H1 (cell line): ENCODE data around the gene ABCC2. TPM values are rescaled to one million over a fixed set of nuclear protein-coding genes. Genes with fewer than 3 reads are reported as not detected.

Source experiments
- CTCF ChIA-PET: fragments of 300-600 bp; sonication (Branson Sonifier 250); formaldehyde crosslinking; loops from one replicate; lab custom pipeline; 2021; ENCODE audit not compliant: partially characterized antibody; lab: Charles Lee
- POLR2A ChIA-PET: fragments of 300-600 bp; sonication (Branson Sonifier 250); formaldehyde crosslinking; loops from one replicate; lab custom pipeline; 2021; ENCODE audit warnings: inconsistent platforms; ENCODE audit not compliant: partially characterized antibody; lab: Charles Lee
- DNase-seq, 2 experiments: peaks; one replicate each; pipeline versions ENCODE4 v3.0.0 to v3.0.0-alpha.2; 2010 to 2022; ENCODE audit warnings: low spot score in 2 of 2, low read depth in 1 of 2, mixed read lengths in 1 of 2
- FAIRE-seq: peaks from 2 replicates; lab custom pipeline; 2011; peaks lifted over from hg19 to GRCh38; lab: Jason Lieb, UNC
- H2AFZ ChIP-seq: 2 replicates; pipeline ENCODE4 v1.8.1; 2012; ENCODE audit warnings: low read length, inconsistent platforms
- H2AK5ac ChIP-seq: 2 replicates; pipeline ENCODE4 v1.6.1; 2013; ENCODE audit warnings: low read depth, low read length
- H2BK120ac ChIP-seq: replicated peaks from 2 replicates; pipeline ENCODE3; 2013; ENCODE audit warnings: low read depth, low read length, inconsistent platforms
- H2BK12ac ChIP-seq: 2 replicates; pipeline ENCODE4 v1.6.1; 2013; ENCODE audit warnings: low read depth, low read length
- H2BK15ac ChIP-seq: 2 replicates; pipeline ENCODE4 v1.6.1; 2013; ENCODE audit warnings: low read length
- H2BK20ac ChIP-seq: 2 replicates; pipeline ENCODE4 v1.6.1; 2013; ENCODE audit warnings: low read length
- H2BK5ac ChIP-seq: 2 replicates; pipeline ENCODE4 v1.6.1; 2013; ENCODE audit warnings: low read depth, low read length
- H3K14ac ChIP-seq: 2 replicates; pipeline ENCODE4 v1.6.1; 2013; ENCODE audit warnings: inconsistent platforms; ENCODE audit not compliant: insufficient read length
- H3K18ac ChIP-seq: 2 replicates; pipeline ENCODE4 v1.6.1; 2013; ENCODE audit warnings: low read length; ENCODE audit errors: extremely low read depth
- H3K23ac ChIP-seq: 2 replicates; pipeline ENCODE4 v1.6.1; 2013; ENCODE audit warnings: inconsistent platforms; ENCODE audit not compliant: insufficient read length
- H3K23me2 ChIP-seq: 2 replicates; pipeline ENCODE4 v1.6.1; 2013; ENCODE audit warnings: low read depth, low read length
- H3K27ac ChIP-seq: 2 replicates; pipeline ENCODE4 v1.6.1; 2011; ENCODE audit warnings: low read depth, low read length, inconsistent platforms
- H3K27me3 ChIP-seq, 4 experiments: replicated peaks in 1 of 4; 1 replicate in 1 of 4; 2 replicates in 3 of 4; pipeline versions ENCODE4 v1.6.1 to v1.8.1; 2011 to 2013; ENCODE audit warnings: low read length in 3 of 4, mild to moderate bottlenecking in 3 of 4, inconsistent platforms in 2 of 4, mixed read lengths in 2 of 4, moderate library complexity in 1 of 4; ENCODE audit not compliant: control insufficient read depth in 3 of 4, insufficient read depth in 3 of 4; ENCODE audit errors: extremely low read depth in 1 of 4
- H3K36me3 ChIP-seq, 4 experiments: 2 replicates each; pipeline versions ENCODE4 v1.6.1 to v1.8.1; 2011 to 2013; ENCODE audit warnings: mild to moderate bottlenecking in 4 of 4, low read length in 3 of 4, moderate library complexity in 2 of 4, control low read depth in 1 of 4, inconsistent platforms in 1 of 4; ENCODE audit not compliant: insufficient read depth in 4 of 4, control insufficient read depth in 2 of 4
- H3K4ac ChIP-seq: replicated peaks from 2 replicates; pipeline ENCODE3; 2013; ENCODE audit warnings: low read length, low read depth, mixed read lengths, inconsistent platforms; ENCODE audit not compliant: insufficient read length
- H3K4me1 ChIP-seq, 4 experiments: replicated peaks in 1 of 4; 1 replicate in 1 of 4; 2 replicates in 3 of 4; pipeline versions ENCODE4 v1.6.1 to v1.8.1; 2011 to 2013; ENCODE audit warnings: low read length in 3 of 4, inconsistent platforms in 2 of 4, mixed read lengths in 1 of 4; ENCODE audit not compliant: insufficient read depth in 4 of 4, control insufficient read depth in 3 of 4
- H3K4me2 ChIP-seq, 2 experiments: 2 replicates each; pipeline versions ENCODE4 v1.6.1 to v1.8.1; 2011 to 2013; ENCODE audit warnings: low read depth in 2 of 2, low read length in 2 of 2, control low read depth in 1 of 2, inconsistent platforms in 1 of 2, mild to moderate bottlenecking in 1 of 2; ENCODE audit not compliant: insufficient read depth in 1 of 2
- H3K4me3 ChIP-seq, 4 experiments: fragments of 200-600, 300-600 bp in 1 of 4; sonication (generic), shearing (Covaris generic), sonication (Bioruptor Twin) in 1 of 4; 2 replicates each; pipeline versions ENCODE4 v1.5.1 to v1.8.1; 2011 to 2016; ENCODE audit warnings: low read length in 4 of 4, low read depth in 3 of 4, control low read depth in 2 of 4, inconsistent platforms in 2 of 4, mild to moderate bottlenecking in 2 of 4, mixed read lengths in 1 of 4, moderate library complexity in 1 of 4; ENCODE audit not compliant: insufficient read depth in 2 of 4; ENCODE audit errors: extremely low read depth in 1 of 4
- H3K56ac ChIP-seq: replicated peaks from 2 replicates; pipeline ENCODE3; 2013; ENCODE audit warnings: low read depth, mild to moderate bottlenecking, mixed read lengths, low read length, inconsistent platforms; ENCODE audit not compliant: insufficient read length
- H3K79me1 ChIP-seq: 2 replicates; pipeline ENCODE4 v1.6.1; 2013; ENCODE audit warnings: low read depth, low read length, control low read depth
- H3K79me2 ChIP-seq, 2 experiments: 2 replicates each; pipeline versions ENCODE4 v1.6.1 to v1.8.1; 2012 to 2013; ENCODE audit warnings: low read length in 2 of 2, mild to moderate bottlenecking in 2 of 2, inconsistent platforms in 1 of 2; ENCODE audit not compliant: insufficient read depth in 2 of 2, control insufficient read depth in 1 of 2
- H3K9ac ChIP-seq, 4 experiments: replicated peaks in 1 of 4; 1 replicate in 1 of 4; 2 replicates in 3 of 4; pipeline versions ENCODE4 v1.6.1 to v1.8.1; 2011 to 2013; ENCODE audit warnings: low read depth in 3 of 4, low read length in 3 of 4, control low read depth in 2 of 4, mild to moderate bottlenecking in 2 of 4, moderate library complexity in 2 of 4, inconsistent platforms in 1 of 4; ENCODE audit errors: extremely low read depth in 1 of 4
- H3K9me3 ChIP-seq, 2 experiments: 2 replicates each; pipeline versions ENCODE4 v1.6.1 to v1.8.1; 2012 to 2013; ENCODE audit warnings: mild to moderate bottlenecking in 2 of 2, moderate library complexity in 2 of 2, control low read depth in 1 of 2, inconsistent platforms in 1 of 2, low read depth in 1 of 2, low read length in 1 of 2, mixed read lengths in 1 of 2; ENCODE audit not compliant: insufficient read depth in 2 of 2
- H4K20me1 ChIP-seq, 2 experiments: replicated peaks in 1 of 2; 2 replicates each; pipeline versions ENCODE3 to v1.8.1; 2011 to 2013; ENCODE audit warnings: inconsistent platforms in 2 of 2, low read length in 2 of 2, mild to moderate bottlenecking in 1 of 2; ENCODE audit not compliant: insufficient read depth in 2 of 2, control insufficient read depth in 1 of 2
- H4K5ac ChIP-seq: 2 replicates; pipeline ENCODE4 v1.6.1; 2013; ENCODE audit warnings: low read length, low read depth, mixed read lengths, inconsistent platforms; ENCODE audit not compliant: insufficient read length
- H4K8ac ChIP-seq: 2 replicates; pipeline ENCODE4 v1.8.0; 2013; ENCODE audit warnings: mild to moderate bottlenecking, moderate library complexity, low read length, inconsistent platforms; ENCODE audit not compliant: insufficient read depth; ENCODE audit errors: extremely low read depth
- H4K91ac ChIP-seq: replicated peaks from 2 replicates; pipeline ENCODE3; 2013; ENCODE audit warnings: low read length, mixed read lengths, inconsistent platforms; ENCODE audit not compliant: insufficient read length
- HDAC2 ChIP-seq, 2 experiments: fragments of 300-600 bp in 1 of 2; sonication (generic) in 1 of 2; IDR thresholded peaks; 2 replicates each; pipeline ENCODE4 v1.6.1; 2011 to 2012; ENCODE audit warnings: low read depth in 2 of 2, low read length in 2 of 2, mild to moderate bottlenecking in 2 of 2, moderate library complexity in 2 of 2, borderline replicate concordance in 1 of 2, inconsistent platforms in 1 of 2
- HDAC6 ChIP-seq: IDR thresholded peaks from one replicate; pipeline ENCODE4 v1.7.1; 2012; ENCODE audit warnings: low read depth, mild to moderate bottlenecking, inconsistent platforms, low read length, moderate library complexity
- KDM5A ChIP-seq: fragments of 200-600 bp; IDR thresholded peaks from 2 replicates; pipeline ENCODE4 v1.7.1; 2012; ENCODE audit warnings: mild to moderate bottlenecking, low read length, inconsistent platforms, mixed read lengths
- MAX ChIP-seq: IDR thresholded peaks from 2 replicates; pipeline ENCODE4 v1.6.1; 2012; ENCODE audit warnings: inconsistent platforms
- POLR2AphosphoS5 ChIP-seq: IDR thresholded peaks from 2 replicates; pipeline ENCODE4 v1.6.1; 2011; ENCODE audit warnings: low read depth, low read length
- RAD21 ChIP-seq, 2 experiments: IDR thresholded peaks in 1 of 2; conservative IDR thresholded peaks in 1 of 2; 2 replicates each; pipeline ENCODE4 v1.6.1; 2011; ENCODE audit warnings: low read depth in 2 of 2, low read length in 2 of 2, improper control_type of control experiment in 1 of 2, inconsistent platforms in 1 of 2, mild to moderate bottlenecking in 1 of 2, moderate library complexity in 1 of 2
- RXRA ChIP-seq: IDR thresholded peaks from 2 replicates; pipeline ENCODE4 v1.6.1; 2011; ENCODE audit warnings: low read depth, mild to moderate bottlenecking, low read length, moderate library complexity; ENCODE audit not compliant: insufficient read depth
- SIN3A ChIP-seq, 2 experiments: IDR thresholded peaks in 1 of 2; conservative IDR thresholded peaks in 1 of 2; 2 replicates each; pipeline ENCODE4 v1.6.1; 2011 to 2012; ENCODE audit warnings: low read length in 2 of 2, improper control_type of control experiment in 1 of 2, low read depth in 1 of 2, mild to moderate bottlenecking in 1 of 2
- SP2 ChIP-seq: IDR thresholded peaks from 2 replicates; pipeline ENCODE4 v1.6.1; 2012; ENCODE audit warnings: mild to moderate bottlenecking, low read length, inconsistent platforms
- TAF7 ChIP-seq: optimal IDR thresholded peaks from 2 replicates; pipeline ENCODE3; 2011; ENCODE audit warnings: low read depth, mild to moderate bottlenecking, inconsistent platforms, low read length, moderate library complexity, borderline replicate concordance
- TCF12 ChIP-seq: IDR thresholded peaks from 2 replicates; pipeline ENCODE4 v1.6.1; 2011; ENCODE audit warnings: low read depth, mild to moderate bottlenecking, low read length
- WGBS, 2 experiments: shearing (Covaris generic) in 1 of 2; methylation state at CpG; one replicate each; pipeline versions ENCODE4 v1.1.6 to v1.1.7; 2013 to 2015; ENCODE audit warnings: low lambda C conversion rate in 2 of 2, mixed read lengths in 2 of 2, inconsistent platforms in 1 of 2, low coverage in 1 of 2, missing lambda C conversion rate in 1 of 2; ENCODE audit not compliant: insufficient replicate concordance in 2 of 2, insufficient coverage in 1 of 2, insufficient read length in 1 of 2; ENCODE audit errors: extremely low coverage in 1 of 2, missing lambda C conversion rate in 1 of 2; 5-methylcytosine and 5-hydroxymethylcytosine counted together
- polyA plus RNA-seq, 7 experiments: library from polyadenylated mRNA; depleted of rRNA in 3 of 7; stranded (reverse) in 5 of 7; unstranded in 2 of 7; fragments of >200 nt in 5 of 7; fragments of 200-250 nt in 2 of 7; gene quantifications; 1 replicate in 5 of 7; 2 replicates in 1 of 7; 4 replicates in 1 of 7; pipeline versions ENCODE4 v1.2.1 to v1.2.3, GENCODE V29; 2011 to 2013; ENCODE audit warnings: missing spikeins in 2 of 7, mixed read lengths in 2 of 7
- total RNA-seq: library from RNA; stranded (reverse); fragmentation: NEBNext Ultra II Directional; extraction: Animal tissue kit (Norgen Biotek cat#: 25700); gene quantifications from 2 replicates; pipeline ENCODE4 v1.2.1, GENCODE V29; 2021

ABCC2 gene
- total and polyA plus RNA-seq, 2 of the 8 experiments (the other 6 are each of a cell fraction or from before 2014, with no cell fraction given) = 0.74 to 1.1 TPM

GRCh38 chr10:99858849-99859248, 76.4 kb downstream of the ABCC2 start:
- Histone ChIP-seq H4K5ac (no peak overlapping the region), H3K79me1 (no peaks in the 10 kb centered on the region), H3K56ac (no peak overlapping the region), H3K23ac (no peak overlapping the region), H2BK120ac (no peak overlapping the region), H4K91ac (no peak overlapping the region), H3K27ac (no peak overlapping the region), H3K4me2 (no peak overlapping the region), H2BK15ac (no peak overlapping the region), H4K20me1 (no peaks in the 10 kb centered on the region), H3K9me3 (no peaks in the 10 kb centered on the region), H2BK20ac (no peak overlapping the region), H3K4ac (no peak overlapping the region), H3K27me3 (no peaks in the 10 kb centered on the region), H3K79me2 (no peaks in the 10 kb centered on the region), H2BK5ac (no peak overlapping the region), H3K23me2 (no peaks in the 10 kb centered on the region; the same call in 1 of the 2 replicates), H3K14ac (no peak overlapping the region), H2AFZ (no peak overlapping the region; the same call in 1 of the 2 replicates), H2AK5ac (no peak overlapping the region), H3K4me1 (no peaks in the 10 kb centered on the region), H2BK12ac (no peak overlapping the region), H3K9ac (no peak overlapping the region), H3K4me3 (no peak overlapping the region), H4K8ac (peak overlapping the region; percentile 26; the same call in 1 of the 2 replicates), H3K18ac (no peak overlapping the region), H3K36me3 (no peaks in the 10 kb centered on the region)
- POLR2A ChIA-PET = interaction anchor here (1.5 to 2.6 kb wide), 5 partner anchors 10 to 52 kb away, joined by 4 to 13 read pairs (median 6); no protein-coding TSS in a partner anchor
- FAIRE-seq = no peak
- TF ChIP-seq SIN3A (conservative IDR thresholded peaks at IDR 0.05 in 1 of 2, IDR thresholded peaks at IDR 0.05 in 1 of 2; ENCODE audit: low read depth in 1 of 2, low read length in 2 of 2) (no peak), RAD21 (IDR thresholded peaks at IDR 0.05 in 1 of 2, conservative IDR thresholded peaks at IDR 0.05 in 1 of 2; ENCODE audit: low read depth in 2 of 2, low read length in 2 of 2) (no peak), MAX (no peak), POLR2AphosphoS5 (no peak), RXRA (no peak), HDAC6 (no peak), TAF7 (no peak), SP2 (no peak), TCF12 (no peak), KDM5A (no peak), HDAC2 (IDR thresholded peaks at IDR 0.05; ENCODE audit: borderline replicate concordance in 1 of 2, low read depth in 2 of 2, low read length in 2 of 2) (no peak)
- 87% methylated on average over 8 of the region's 8 CpGs; no CpG with 5 or more reads in 1 of the 2 experiments for WGBS, 2 experiments
- CTCF ChIA-PET = interaction anchor here (0.9 to 10.8 kb wide), 28 partner anchors 8 to 280 kb away, joined by 3 to 100 read pairs (median 4); no protein-coding TSS in a partner anchor
- no peak for DNase-seq
